Myocyte (in vitro differentiated cells): ENCODE data around the gene BPIFB1. TPM values are rescaled to one million over a fixed set of nuclear protein-coding genes. Genes with fewer than 3 reads are reported as not detected.
A peak's percentile ranks its signal among the peaks of the same experiment; 100 is the strongest.

Experiments
- DNase-seq: peaks from one replicate; pipeline ENCODE4 v3.0.0-alpha.2; 2012; ENCODE audit warnings: low read depth
- total RNA-seq: library from RNA; depleted of rRNA; stranded (reverse); fragments of >200 nt; gene quantifications from 2 replicates; pipeline ENCODE4 v1.2.3, GENCODE V29; 2014

Gene BPIFB1
- total RNA-seq, 1 donor from 2014 or later = not detected

GRCh38 chr20:33291830-33292355 is 8.9 kb downstream of the BPIFB1 start:
- peak; percentile 30 for DNase-seq

- DNase-seq = peak; percentile 5
Observed at GRCh38 chr20:33296206-33296605, 13.2 kb downstream of the BPIFB1 start.

- DNase-seq = no peak
Observed at GRCh38 chr20:33298391-33298790, 15.4 kb downstream of the BPIFB1 start.

DNA sequence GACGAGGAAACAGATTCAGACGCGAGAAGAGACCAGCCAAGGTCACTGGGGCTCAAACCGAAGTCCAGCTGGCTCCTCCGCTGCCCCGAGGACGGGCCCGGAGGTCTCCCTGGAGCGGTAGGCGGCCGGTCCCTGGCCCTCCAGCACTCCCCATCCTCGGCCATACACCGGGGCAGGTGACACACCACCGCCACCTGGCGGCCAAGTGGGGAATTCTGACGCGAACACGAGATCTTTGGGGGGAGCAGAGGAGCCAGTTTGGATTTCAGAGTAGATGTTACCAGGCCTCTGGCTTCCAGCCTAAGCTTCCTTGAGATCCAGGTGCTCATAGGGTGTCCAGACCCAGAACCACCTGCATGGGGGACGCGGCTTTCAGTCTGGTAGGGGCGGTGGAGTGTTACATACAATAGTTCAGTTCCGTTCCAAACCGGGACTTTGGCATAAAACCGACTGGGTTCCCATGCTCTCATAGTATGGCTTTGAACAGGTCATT is 16.1 kb downstream of the BPIFB1 start:
- DNase-seq = peak; percentile 56

GRCh38 chr20:33301192-33301930 is 18.3 kb downstream of the BPIFB1 start:
- peak; percentile 35 for DNase-seq

DNA sequence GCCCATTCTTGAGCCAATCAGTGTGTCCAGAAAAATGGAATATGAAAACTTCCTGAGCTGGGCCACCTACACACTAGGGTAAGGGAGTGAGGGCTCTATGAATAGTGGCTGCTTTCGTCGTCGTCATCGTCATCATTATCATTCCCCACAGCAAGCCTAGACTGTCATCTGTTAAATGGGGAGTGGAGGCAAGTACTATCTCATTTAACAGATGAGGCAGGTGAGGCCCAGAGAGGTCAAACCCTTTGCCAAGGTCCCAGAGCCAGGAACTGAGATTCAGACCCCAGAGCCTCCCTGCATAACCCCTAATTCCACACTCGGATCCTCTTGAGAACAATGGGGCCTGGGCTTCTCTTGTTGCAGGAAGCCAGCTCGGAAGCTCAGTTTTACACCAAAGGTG is 20.6 kb downstream of the BPIFB1 start:
- DNase-seq = no peak

DNA sequence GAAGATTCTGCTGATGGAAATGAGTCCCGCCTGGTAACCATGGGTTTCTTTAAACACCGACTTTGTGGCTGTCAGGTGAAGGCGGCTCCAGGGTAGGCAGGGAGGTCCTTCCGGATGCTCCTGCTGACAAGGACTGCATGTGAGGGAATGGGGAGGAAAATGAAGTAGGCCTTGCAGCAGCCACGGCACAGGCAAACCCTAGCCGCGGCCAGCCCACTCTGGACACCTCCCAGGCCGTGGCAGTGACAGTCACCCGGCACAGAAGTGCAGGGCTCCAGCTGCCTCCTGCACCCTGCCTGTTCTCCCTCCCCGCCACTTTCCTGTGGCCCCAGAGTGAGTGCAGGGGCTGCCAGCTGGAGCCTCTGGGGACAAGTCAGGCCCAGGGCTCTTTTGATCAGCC is 21.0 kb downstream of the BPIFB1 start:
- DNase-seq = no peak

DNA sequence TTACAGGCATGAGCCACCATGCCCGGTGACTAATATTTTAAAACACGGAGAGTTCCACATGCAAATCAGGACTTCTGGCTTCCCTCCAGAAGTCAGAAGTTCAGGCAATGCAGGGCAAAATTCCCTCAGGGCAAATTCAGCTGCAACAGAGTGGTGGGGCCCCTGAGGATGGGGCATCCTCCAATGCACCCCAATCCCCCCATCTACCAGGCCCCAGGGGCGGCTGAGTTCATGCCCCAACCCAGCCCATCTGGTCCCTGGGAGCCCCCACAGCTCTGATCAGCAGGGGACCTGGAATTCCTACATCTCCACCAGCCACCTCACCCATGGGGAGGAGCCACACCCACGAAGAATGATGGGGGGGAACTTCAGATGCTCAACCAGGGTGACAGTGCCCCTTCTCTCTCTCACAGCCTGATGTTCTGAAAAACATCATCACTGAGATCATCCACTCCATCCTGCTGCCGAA is 22.6 kb downstream of the BPIFB1 start:
- DNase-seq = peak; percentile 5

DNA sequence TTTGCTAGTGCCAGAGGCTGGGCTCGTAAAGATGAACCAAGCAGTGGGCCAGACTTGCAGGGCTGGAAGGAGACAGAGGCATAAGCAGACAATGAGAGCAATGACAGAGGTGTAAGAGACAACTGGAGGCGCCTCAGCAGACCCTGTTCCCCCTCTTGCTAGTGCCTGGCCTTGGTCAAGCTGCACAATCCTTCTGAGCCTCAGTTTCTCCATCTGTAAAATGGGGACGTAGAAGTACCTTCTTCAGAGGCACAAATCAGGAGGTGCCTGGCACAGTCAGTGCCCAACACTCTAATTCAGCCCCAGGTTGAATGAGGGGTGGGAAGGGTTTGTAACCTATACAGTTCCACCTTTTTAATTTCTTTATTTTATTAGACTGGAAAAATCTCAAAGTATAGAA is 23.2 kb downstream of the BPIFB1 start:
- DNase-seq = no peak

GRCh38 chr20:33306807-33307206 is 23.8 kb downstream of the BPIFB1 start:
- DNase-seq = no peak

DNA sequence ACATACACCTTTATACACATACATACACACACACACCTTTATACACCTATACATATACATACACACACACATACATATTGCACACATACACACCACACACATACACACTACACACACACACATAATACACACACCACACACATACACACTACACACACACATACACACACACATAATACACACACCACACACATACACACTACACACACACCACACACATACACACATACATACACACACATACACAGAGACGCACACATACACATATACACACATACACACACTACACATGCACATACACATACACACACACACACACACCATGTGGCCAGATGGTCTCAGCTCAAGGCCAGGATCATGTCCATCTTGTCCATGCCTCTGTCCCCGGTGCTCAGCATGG is 25.7 kb downstream of the BPIFB1 start:
- no peak for DNase-seq

DNA sequence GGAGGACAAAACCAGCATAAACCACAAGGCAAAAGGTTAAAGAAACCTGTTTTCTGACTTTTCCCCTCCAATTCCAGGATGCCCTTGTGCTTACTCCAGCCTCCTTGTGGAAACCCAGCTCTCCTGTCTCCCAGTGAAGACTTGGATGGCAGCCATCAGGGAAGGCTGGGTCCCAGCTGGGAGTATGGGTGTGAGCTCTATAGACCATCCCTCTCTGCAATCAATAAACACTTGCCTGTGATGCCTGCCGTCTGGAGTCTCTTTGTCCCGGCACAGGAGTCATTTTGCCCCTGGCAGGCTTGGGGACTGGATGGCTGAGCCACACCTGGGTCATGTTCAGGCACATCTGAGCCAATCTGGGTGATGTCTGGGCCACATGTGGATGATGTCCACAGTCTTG is 26.6 kb downstream of the BPIFB1 start:
- DNase-seq = no peak

- no peak for DNase-seq
Observed at GRCh38 chr20:33310327-33310899, 27.4 kb downstream of the BPIFB1 start.

DNA sequence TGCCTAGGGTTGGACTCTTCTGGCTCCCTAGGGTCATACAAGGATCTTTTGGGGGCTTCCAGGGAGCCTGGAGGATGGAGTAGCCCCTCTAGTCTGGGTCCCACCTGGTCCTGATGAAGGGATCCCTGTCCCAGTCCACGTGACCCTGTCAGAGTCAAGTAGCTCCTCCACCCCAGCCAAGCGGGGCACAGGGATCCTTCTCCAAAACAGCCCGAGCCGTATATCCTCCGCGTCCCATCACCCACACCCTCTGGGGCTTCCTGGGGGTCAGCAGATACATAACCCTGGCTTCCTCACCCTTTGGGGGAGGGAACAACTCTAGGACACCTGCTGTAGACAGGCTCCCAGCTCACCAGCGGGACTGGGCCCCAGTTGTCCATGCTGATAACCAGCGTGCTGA is 28.0 kb downstream of the BPIFB1 start:
- no peak for DNase-seq

- no peak for DNase-seq
Observed at GRCh38 chr20:33311996-33312395, 29.0 kb downstream of the BPIFB1 start.

DNA sequence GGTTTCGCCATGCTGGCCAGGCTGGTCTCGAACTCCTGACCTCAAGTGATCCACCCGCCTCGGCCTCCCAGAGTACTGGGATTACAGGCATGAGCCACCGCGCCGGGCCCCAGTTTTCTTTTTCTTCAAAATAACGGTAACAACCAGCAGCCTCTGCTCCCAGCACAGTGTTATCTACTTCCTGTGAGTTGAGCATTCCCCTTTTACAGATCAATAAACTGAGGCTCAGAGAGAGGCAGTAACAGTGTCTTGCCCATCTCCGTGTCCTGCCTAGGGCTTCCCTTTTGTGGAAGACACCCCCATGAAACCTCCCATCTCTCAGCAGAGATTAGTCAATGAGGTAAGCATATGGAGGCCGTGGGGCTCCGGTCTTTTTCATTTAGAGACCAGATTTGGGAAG is 29.6 kb downstream of the BPIFB1 start:
- DNase-seq = no peak

GRCh38 chr20:33313686-33314314 is 30.8 kb downstream of the BPIFB1 start:
- DNase-seq = no peak

GRCh38 chr20:33316343-33316742 is 33.3 kb downstream of the BPIFB1 start:
- DNase-seq = no peak

DNA sequence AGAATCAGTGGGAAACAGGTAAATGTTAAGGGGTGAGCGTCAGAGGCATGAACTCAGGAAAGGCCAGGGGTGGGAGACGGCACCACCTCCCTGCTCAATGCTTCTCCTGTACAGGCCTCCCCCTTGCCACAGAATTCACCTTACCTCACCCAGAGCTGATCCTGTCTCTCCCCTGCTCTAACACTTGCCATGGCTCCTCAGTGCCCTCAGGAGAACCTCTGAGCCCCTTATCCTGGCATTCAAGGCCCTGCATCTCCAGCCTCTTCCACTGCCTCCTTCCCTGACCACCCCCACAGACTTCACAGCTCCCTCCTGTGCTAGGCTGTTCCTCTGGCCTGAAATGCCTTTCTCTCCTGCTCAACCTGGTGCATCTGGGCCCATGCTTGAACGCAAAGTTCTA is 33.9 kb downstream of the BPIFB1 start:
- no peak for DNase-seq

DNA sequence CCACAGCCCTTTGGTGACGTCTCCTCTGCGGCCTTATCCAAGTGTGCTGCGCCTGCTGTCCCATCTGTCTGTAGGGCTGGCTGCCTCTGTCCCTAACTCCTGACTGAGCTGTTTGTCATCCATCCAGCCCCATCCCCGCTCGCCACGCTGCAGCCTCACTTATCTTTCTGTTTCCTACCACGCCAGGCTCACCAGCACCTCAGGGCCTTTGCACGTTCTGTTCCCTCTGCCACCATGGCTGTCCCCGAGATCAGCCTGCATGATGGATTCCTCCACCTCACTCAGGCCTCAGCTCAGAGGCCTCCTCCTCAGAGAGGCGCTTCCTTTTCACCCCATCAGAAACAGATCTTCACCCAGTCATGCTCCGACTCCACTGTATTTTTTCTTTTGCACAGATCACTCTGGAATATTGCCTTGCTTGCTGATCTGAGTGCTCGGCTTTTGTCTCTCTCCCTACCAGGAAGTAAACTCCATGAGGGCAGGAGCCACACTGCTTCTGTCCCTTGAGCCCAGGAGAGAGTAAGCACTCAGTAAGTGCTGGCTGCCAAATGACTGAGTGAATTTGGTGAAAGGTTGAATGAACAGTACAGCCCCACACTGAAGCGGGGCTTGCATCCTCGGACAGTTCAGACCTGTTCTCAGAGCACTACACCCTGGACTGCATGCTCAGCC is 34.5 kb downstream of the BPIFB1 start:
- no peak for DNase-seq

- DNase-seq = no peak
Observed at GRCh38 chr20:33318096-33318429, 35.0 kb downstream of the BPIFB1 start.

DNA sequence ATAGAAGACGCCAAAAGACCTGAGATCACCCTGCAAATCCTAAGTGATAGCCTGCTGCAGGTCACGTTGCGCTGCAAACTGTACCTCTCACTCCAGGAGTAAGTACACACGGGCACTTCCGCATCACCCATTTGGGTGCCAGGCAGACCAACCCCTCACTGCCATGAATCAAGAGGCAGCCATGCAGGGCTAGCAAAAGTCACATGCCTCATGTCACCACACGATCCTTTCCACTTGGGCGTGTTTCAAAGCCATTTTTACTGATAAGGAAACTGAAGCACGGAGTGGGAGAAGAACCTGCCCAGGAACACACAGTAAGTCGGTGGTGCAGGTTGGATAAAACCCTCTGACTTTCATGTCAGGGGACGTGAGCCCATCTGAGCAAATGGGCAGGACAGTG is 37.0 kb downstream of the BPIFB1 start:
- no peak for DNase-seq
